ENCODE data around the gene METTL5. TPM values are rescaled to one million over a fixed set of nuclear protein-coding genes. Genes with fewer than 3 reads are reported as not detected.
"Not testable (repeated sequence)": the region's sequence is repeated elsewhere in the genome, so short reads cannot be mapped to it uniquely, and the experiment has no call there.

The METTL5 gene
- total RNA-seq, 2 experiments from 2014 or later = 62.7 to 68.5 TPM

DNA sequence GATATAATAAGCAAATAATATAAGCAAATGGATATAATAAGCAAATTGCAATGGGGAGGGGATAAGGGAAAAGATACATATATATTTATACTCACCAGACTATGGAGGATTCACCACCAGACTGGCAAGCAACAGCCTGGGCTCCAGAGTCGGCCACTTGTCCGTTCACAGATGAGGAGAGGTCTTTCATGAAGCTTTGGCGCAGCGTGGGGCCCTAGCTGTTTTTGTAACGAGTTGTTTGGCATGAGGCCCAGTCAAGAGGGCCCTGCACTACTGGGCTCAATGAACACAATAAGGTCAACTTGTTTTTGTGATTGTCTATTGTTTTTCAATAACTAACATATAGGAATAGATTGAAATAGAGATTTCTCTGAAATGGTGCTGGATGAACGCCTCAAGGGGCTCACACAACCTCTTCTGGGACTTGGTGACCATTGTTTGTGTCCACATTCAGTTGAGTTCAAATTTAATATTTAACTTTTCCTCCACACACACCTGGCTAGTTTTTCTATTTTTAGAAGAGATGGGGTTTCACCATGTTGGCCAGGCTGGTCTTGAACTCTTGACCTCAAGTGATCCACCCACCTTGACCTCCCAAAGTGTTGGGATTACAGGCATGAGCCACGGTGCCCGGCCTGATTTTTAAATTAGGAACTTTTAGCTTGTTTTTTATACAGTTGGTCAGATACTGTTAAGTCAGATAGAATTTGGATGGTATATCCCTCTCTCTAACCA, 24.4 kb upstream of the METTL5 start:
- H3K9me3 Mint-ChIP-seq (ENCODE audit: low read depth); H3K4me1 Mint-ChIP-seq; CTCF ChIA-PET; H3K27me3 Mint-ChIP-seq; ATAC-seq; H3K27ac Mint-ChIP-seq; H3K4me3 Mint-ChIP-seq; DNase-seq: not testable (repeated sequence)
- H3K36me3 Mint-ChIP-seq = peaks cover 28% of the 10 kb centered on the region

DNA sequence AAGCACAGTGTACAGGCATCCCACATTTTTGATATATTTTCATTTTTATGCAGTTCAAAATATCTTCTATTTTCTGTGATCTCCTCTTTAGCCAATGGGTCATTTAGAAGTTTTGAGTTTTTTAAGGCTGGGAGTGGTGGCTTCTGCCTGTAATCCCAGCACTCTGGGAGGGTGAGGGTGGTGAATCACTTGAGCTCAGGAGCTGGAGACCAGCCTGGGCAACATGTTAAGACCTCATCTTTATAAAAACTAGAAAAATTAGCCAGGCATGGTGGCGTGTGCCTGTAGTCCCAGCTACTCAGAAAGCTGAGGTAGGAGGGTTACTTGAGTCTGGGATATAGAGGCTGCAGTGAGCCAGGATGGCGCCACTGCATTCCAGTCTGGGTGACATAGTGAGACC, 20.3 kb upstream of the METTL5 start:
- Mint-ChIP-seq H3K4me1 (peaks cover 6% of the 10 kb centered on the region), H3K27ac (no peak overlapping the region), H3K4me3 (no peak overlapping the region), H3K9me3 (ENCODE audit: low read depth) (peaks cover 4% of the 10 kb centered on the region), H3K27me3 (no peaks in the 10 kb centered on the region), H3K36me3 (peaks cover 26% of the 10 kb centered on the region)
- DNase-seq = no peak
- no peak for ATAC-seq
- CTCF ChIA-PET = interaction anchor here (0.8 kb wide), 1 partner anchor 731 kb away, joined by 4 read pairs; no protein-coding TSS in a partner anchor

DNA sequence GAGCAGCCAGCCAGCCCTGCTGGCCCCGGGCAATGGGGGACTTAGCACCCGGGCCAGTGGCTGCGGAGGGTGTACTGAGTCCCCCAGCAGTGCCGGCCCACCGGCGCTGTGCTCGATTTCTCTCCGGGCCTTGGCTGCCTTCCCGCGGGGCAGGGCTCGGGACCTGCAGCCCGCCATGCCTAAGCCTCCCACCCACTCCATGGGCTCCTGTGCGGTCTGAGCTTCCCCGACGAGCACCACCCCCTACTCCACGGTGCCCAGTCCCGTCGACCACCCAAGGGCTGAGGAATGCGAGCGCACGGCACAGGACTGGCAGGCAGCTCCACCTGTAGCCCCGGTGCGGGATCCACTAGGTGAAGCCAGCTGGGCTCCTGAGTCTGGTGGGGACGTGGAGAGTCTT, 16.9 kb upstream of the METTL5 start:
- H3K4me1 Mint-ChIP-seq; H3K27ac Mint-ChIP-seq; H3K27me3 Mint-ChIP-seq; H3K9me3 Mint-ChIP-seq (ENCODE audit: low read depth); CTCF ChIA-PET; ATAC-seq; DNase-seq; H3K4me3 Mint-ChIP-seq: not testable (repeated sequence)
- peaks cover 14% of the 10 kb centered on the region for H3K36me3 Mint-ChIP-seq

DNA sequence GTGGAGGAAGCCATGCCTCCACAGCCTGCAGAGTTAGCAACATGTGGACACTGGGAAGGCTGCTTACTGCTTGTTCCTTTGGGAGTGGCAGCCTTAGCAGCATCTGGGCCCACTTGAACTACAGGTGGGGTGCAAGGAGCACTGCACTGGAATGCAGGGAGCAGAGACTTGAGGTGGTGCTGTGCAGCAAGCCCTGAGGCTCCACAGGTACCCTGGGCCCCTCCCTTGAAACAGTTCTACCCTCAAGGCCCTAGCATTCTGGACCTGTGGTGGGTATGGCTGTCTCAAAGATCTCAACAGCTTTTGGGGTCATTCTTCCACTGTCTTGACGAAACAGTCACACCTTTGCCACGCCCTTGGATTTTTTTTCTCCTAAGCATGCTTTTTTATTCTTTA, 16.0 kb upstream of the METTL5 start:
- Mint-ChIP-seq H3K9me3 (ENCODE audit: low read depth) (no peaks in the 10 kb centered on the region), H3K36me3 (peaks cover 10% of the 10 kb centered on the region), H3K27me3 (no peaks in the 10 kb centered on the region), H3K4me1 (no peaks in the 10 kb centered on the region), H3K27ac (no peak overlapping the region), H3K4me3 (no peak overlapping the region)
- DNase-seq (no peak), ATAC-seq (no peak)
- CTCF ChIA-PET = no interaction called here

DNA sequence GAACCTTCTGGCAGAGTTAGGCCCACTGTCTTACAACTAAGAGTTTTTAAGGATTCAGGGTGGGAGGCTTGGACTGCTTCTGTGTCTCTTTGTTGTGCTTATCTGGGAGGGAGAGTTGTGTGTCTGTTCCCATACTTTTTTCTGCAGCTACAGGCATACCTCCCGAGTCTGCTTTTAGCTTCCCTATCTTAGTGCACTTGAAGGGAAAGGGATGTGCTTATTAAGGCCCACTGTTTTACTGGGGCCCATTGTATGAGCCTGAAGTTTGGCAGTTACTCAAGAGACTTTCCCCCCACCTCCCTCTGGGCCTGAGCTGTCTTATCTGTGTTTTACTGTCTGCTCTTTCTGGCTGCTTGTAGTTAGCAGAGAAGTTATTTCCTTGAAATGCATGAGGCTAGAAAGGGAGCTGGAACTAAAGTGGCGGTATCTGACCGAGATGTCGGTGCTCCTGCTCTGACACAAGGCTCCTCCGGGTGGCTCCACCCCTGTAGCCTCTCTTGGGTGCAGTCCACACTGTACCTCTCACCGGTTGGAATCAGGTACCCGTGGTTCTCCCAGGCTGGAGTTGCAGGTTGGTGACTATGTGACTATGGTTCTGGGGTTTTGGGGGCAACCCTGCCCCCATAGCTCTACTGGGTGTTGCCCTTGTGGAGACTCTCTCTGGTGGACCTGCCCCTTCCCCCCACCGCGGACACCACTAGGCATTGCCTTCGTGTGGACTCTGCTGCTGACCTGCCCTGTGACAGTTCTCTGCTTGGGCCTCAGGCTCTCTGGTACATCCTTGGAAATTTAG, 15.4 kb upstream of the METTL5 start:
- no peak overlapping the region for H3K4me3 Mint-ChIP-seq
- CTCF ChIA-PET = no interaction called here
- ATAC-seq = no peak
- DNase-seq = no peak
- H3K27me3 Mint-ChIP-seq = no peaks in the 10 kb centered on the region
- no peaks in the 10 kb centered on the region for H3K4me1 Mint-ChIP-seq
- peaks cover 10% of the 10 kb centered on the region for H3K36me3 Mint-ChIP-seq
- no peaks in the 10 kb centered on the region for H3K9me3 Mint-ChIP-seq (ENCODE audit: low read depth)
- no peak overlapping the region for H3K27ac Mint-ChIP-seq

DNA sequence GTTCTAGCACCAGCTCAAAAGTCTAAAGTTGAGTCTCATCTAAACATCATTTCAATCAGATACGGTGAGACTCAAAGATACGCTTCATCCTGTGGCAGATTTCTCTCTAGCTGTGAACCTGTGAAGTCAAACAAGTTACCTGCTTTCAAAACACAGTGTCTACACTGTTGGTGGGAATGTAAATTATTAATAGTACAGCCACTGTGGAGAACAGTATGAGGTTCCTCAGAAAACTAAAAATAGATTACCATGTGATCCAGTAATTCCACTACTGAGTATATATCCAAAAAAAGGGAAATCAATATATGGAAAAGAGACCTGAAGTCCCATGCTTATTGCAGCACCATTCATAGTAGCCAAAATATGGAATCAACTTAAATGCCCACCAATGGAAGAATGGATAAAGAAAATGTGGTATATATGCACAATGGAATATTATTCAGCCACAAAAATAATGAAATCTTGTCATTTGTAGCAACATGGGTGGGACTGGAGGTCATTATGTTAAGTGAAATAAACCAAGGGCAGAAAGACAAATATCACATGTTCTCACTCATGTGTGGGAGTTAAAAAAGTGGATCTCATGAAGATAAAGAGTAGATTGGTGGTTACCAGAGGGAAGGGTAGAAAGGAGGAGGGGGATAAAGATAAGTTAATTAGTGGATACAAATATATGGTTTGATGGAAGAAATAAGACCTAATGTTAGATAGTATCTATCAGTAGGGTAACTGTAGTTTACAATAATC, 14.2 kb upstream of the METTL5 start:
- peaks cover 5% of the 10 kb centered on the region for H3K4me1 Mint-ChIP-seq
- H3K27me3 Mint-ChIP-seq = no peaks in the 10 kb centered on the region
- no peak overlapping the region for H3K27ac Mint-ChIP-seq
- H3K4me3 Mint-ChIP-seq = no peak overlapping the region
- no peaks in the 10 kb centered on the region for H3K9me3 Mint-ChIP-seq (ENCODE audit: low read depth)
- no peak for ATAC-seq
- no peak for DNase-seq
- H3K36me3 Mint-ChIP-seq = peaks cover 12% of the 10 kb centered on the region
- CTCF ChIA-PET = no interaction called here

DNA sequence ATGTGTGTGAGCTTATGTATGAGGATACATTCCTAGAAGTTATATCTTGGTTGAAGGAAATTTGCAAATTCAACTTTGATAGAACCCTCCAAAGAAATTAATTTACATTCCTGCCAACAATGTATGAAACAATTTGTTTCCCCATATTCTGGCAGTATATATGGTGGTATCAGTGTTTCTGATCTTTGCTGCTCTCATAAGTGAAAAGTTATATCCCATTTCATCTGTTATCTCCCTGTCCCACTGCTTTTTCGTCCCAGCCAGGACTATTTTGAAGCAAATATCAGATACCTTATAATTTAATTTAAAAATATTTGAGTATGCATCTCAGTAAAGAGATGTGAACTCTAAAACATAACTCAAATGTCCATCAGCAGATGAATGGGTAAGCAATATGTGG, 9.7 kb upstream of the METTL5 start:
- ATAC-seq = no peak

DNA sequence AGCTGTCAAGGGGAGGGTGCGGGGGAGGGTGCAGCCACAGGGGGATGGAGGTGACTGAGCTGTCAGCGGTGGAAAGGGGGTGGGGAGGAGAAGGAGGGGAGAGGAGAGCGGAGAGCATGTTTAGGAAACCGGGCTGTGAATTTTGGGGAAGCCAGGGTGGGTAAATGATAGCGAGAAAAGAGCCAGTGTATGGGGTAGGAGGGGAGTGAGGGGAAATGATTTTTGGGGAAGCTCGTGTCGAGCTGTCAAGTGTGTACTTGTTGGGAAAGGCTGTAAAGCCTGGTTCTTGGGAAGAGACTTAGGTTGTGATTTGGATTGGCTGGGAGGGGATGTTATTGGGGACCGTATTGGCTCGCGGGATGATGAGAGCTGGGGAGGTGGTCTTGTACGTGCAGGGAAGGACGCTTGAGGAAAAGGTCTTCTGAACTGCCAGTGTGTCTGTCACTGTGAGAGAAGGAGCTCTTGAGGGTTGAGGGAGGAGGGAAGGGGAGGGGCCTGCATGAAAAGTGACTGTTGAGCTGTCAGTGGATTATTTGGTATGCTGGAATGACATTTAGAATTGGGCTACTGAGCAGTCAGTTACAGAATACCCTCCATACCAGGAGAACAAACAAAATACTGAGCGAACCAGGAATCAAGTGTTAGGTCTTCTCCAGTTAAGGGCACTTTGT, 3.6 kb upstream of the METTL5 start:
- ATAC-seq (peak; percentile 13), DNase-seq (peak; percentile 66)
- CTCF ChIA-PET = interaction anchor here (0.9 to 2.5 kb wide), 6 partner anchors 10 to 103 kb away, joined by 3 to 7 read pairs (median 4); no protein-coding TSS in a partner anchor
- Mint-ChIP-seq H3K9me3 (ENCODE audit: low read depth) (no peaks in the 10 kb centered on the region), H3K36me3 (peaks cover 11% of the 10 kb centered on the region), H3K4me3 (peak overlapping the region; percentile 89), H3K27ac (peak overlapping the region; percentile 82), H3K4me1 (peaks cover 44% of the 10 kb centered on the region), H3K27me3 (no peaks in the 10 kb centered on the region)

More for the DNA sequence above, 9.7 kb upstream of the METTL5 start:
- no peak for DNase-seq
- Mint-ChIP-seq H3K4me1 (peaks cover 15% of the 10 kb centered on the region), H3K4me3 (no peak overlapping the region), H3K27me3 (no peaks in the 10 kb centered on the region), H3K27ac (no peak overlapping the region), H3K36me3 (peaks cover 12% of the 10 kb centered on the region), H3K9me3 (ENCODE audit: low read depth) (no peaks in the 10 kb centered on the region)
- CTCF ChIA-PET = interaction anchor here (1.0 to 1.8 kb wide), 2 partner anchors 9 to 10 kb away, joined by 3 to 6 read pairs; partner anchors contain the start of gene METTL5

DNA sequence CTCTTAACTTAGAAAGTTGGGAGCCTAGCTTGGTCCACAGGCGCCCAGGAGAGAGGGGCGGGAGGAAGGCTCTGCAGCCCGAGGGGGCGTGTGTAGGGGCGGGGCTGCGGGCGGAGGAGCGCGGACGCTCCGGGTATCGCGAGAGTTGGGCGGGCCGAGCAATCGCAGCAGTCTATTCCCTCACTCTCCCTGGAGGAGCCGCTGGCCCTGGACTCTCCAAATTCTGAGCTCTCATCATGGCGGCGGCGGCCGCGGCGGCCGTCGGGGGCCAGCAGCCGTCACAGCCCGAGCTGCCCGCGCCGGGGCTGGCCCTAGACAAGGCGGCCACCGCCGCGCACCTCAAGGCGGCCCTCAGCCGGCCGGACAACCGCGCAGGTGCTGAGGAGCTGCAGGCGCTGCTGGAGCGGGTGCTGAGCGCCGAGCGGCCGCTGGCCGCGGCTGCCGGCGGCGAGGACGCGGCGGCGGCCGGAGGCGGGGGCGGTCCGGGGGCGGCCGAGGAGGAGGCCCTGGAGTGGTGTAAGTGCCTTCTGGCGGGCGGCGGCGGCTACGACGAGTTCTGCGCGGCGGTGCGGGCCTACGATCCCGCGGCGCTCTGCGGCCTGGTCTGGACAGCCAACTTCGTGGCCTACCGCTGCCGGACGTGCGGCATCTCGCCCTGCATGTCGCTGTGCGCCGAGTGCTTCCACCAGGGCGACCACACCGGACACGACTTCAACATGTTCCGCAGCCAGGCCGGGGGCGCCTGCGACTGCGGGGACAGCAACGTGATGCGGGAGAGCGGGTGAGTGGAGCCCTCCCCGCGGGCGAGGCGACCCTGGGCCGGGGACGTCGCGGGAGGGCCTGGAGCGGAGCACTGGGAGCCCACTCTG, 2.8 kb upstream of the METTL5 start, which contains the start of gene UBR3:
Gene UBR3 (plus strand): TSS at position 183 of the 869 bp plus-strand sequence. CDS start 54 bp downstream, at position 237.
- CTCF ChIA-PET = interaction anchor here (0.6 to 2.5 kb wide), 9 partner anchors 9 to 348 kb away, joined by 3 to 7 read pairs (median 4); partner anchors contain the start of genes BBS5 and SSB
- Mint-ChIP-seq H3K27me3 (no peaks in the 10 kb centered on the region), H3K27ac (peak within 1 kb of the TSS; percentile 82), H3K4me3 (peak within 1 kb of the TSS; percentile 89), H3K9me3 (ENCODE audit: low read depth) (no peaks in the 10 kb centered on the region), H3K36me3 (peaks cover 15% of the 10 kb centered on the region), H3K4me1 (peaks cover 48% of the 10 kb centered on the region)
- DNase-seq (peak; percentile 93), ATAC-seq (peak; percentile 84)

DNA sequence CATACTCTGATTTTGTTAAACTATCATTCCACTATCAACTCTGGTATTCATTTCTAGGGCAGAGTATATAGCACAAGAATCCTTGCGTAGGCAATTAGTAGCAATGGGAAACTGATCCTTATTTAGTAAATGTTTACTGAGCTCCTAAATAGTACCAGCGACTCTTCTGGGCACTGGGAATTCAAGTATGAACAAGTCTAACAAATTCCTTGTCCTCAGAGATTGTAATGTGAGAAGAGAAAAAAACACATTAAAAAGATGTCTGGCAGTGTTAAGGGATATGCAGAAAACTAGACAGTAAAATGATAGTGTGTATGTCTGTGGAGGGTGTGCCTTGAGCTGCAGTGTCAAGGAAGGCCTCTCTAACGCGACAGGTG, 721 bp downstream of the METTL5 start:
- no peak for DNase-seq
- peak overlapping the region; percentile 78 for H3K4me3 Mint-ChIP-seq
- no peaks in the 10 kb centered on the region for H3K9me3 Mint-ChIP-seq (ENCODE audit: low read depth)
- H3K27ac Mint-ChIP-seq = peak overlapping the region; percentile 73
- H3K4me1 Mint-ChIP-seq = peaks cover 65% of the 10 kb centered on the region
- CTCF ChIA-PET = interaction anchor here (0.7 to 2.2 kb wide), 17 partner anchors 9 to 353 kb away, joined by 3 to 16 read pairs (median 6); partner anchors contain the start of gene SSB
- peak; percentile 1 for ATAC-seq
- H3K27me3 Mint-ChIP-seq = no peaks in the 10 kb centered on the region
- peaks cover 27% of the 10 kb centered on the region for H3K36me3 Mint-ChIP-seq

DNA sequence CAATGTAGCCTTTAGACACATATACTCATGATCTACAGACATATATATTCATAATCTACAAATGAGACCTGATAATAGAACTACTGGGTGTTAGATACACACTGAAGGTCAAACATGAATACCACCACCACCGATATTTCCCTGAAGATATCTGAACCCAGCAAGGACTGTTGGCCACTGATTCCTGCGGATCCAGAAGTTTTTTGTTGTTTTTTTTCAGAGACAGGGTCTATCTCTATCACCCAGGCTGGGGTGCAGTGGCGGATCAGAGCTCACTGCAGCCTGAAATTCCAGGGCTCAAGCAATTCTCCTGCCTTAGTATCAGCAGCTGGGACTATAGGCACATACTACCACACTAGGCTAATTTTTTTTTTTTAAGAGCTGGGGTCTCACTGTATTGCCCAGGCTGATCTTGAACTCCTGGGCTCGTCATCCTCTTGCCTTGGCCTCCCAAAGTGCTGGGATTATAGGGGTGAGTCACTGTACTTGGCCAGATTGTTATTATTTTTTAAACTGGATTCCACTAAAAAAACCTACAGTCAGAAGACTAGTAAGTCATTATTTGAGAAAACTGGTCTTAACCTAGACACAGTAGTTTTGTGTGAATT, 1.8 kb downstream of the METTL5 start:
- peak overlapping the region; percentile 33 for H3K27ac Mint-ChIP-seq
- ATAC-seq (no peak), DNase-seq (no peak)
- peaks cover 32% of the 10 kb centered on the region for H3K36me3 Mint-ChIP-seq
- peak overlapping the region; percentile 64 for H3K4me3 Mint-ChIP-seq
- H3K27me3 Mint-ChIP-seq = no peaks in the 10 kb centered on the region
- H3K9me3 Mint-ChIP-seq (ENCODE audit: low read depth) = no peaks in the 10 kb centered on the region
- CTCF ChIA-PET = interaction anchor here (0.6 to 1.8 kb wide), 3 partner anchors 11 to 21 kb away, joined by 3 to 4 read pairs (median 4); no protein-coding TSS in a partner anchor
- peaks cover 56% of the 10 kb centered on the region for H3K4me1 Mint-ChIP-seq
